HG03571 (cell line): ENCODE measurements around the gene ADAR.
A peak's percentile ranks its signal among the peaks of the same experiment; 100 is the strongest.

ENCODE experiments used
- ATAC-seq: cut with Tn5 transposase; IDR thresholded peaks from one replicate; pipeline ENCODE4 v1.9.1; 2021; ENCODE audit not compliant: unreplicated experiment

ADAR gene

GRCh38 chr1:154559466-154560044, 48.4 kb downstream of the ADAR start:
- ATAC-seq = peak; percentile 46

- ATAC-seq = peak; percentile 78
These were observed 49.1 kb downstream of the ADAR start for GRCh38 chr1:154558720-154559465.

GRCh38 chr1:154557939-154558719, 49.9 kb downstream of the ADAR start, which contains the start of gene UBE2Q1:
TSS of gene UBE2Q1 (minus strand) at chr1:154558662. CDS start at chr1:154558553, 109 bp downstream.
- ATAC-seq = peak; percentile 13

DNA sequence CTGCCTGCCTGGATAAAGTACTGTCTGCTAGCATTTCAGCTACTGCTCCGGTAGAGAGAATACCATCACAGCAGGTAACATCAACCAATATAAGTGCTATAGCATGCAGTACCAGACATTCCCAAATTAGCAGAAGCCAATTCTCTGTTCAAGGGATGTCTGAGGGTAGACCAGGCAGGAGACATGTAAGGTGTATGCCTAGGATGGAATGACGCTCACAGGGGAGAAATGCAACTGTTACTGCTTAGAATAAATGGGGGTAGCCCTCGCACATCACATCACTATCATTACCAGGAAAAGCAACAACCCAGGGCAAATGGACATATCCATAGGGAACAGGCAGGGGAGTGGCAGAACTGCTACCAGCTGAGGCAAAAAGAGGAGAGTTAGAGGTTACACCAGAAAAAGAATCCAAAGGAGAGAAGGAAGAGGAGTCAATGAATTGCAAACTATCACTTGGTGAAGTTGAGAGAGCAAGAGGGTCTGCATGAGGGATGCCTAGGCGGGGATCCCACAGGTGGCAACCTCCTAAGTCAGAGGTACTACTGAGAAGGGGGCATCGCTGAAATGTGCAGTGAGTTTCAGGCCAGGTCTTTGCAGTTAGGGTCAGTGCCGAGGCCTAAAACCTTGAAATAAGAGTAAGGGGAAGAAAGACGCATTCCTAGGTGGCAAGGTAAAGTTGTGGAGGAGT, 50.6 kb downstream of the ADAR start:
- ATAC-seq = no peak

DNA sequence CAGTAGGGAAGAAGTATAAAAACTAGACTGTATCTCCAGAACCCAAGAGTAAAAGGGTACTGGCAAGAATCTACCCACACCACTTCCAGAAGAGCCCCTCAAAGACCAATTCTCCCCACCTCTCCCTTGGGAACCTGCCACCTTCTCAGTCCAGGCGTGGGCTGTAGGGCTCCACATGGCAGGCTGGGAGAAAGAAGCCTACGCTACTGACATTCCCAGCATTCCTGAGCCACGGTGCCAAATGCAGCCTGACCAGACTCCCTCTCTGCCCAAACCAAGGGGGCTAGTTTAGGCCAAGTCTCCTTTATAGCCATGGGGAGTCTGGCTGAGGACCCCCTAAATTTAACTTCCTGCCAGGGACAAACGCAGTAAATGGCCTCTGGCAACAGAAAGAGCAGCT, 51.6 kb downstream of the ADAR start:
- no peak for ATAC-seq

DNA sequence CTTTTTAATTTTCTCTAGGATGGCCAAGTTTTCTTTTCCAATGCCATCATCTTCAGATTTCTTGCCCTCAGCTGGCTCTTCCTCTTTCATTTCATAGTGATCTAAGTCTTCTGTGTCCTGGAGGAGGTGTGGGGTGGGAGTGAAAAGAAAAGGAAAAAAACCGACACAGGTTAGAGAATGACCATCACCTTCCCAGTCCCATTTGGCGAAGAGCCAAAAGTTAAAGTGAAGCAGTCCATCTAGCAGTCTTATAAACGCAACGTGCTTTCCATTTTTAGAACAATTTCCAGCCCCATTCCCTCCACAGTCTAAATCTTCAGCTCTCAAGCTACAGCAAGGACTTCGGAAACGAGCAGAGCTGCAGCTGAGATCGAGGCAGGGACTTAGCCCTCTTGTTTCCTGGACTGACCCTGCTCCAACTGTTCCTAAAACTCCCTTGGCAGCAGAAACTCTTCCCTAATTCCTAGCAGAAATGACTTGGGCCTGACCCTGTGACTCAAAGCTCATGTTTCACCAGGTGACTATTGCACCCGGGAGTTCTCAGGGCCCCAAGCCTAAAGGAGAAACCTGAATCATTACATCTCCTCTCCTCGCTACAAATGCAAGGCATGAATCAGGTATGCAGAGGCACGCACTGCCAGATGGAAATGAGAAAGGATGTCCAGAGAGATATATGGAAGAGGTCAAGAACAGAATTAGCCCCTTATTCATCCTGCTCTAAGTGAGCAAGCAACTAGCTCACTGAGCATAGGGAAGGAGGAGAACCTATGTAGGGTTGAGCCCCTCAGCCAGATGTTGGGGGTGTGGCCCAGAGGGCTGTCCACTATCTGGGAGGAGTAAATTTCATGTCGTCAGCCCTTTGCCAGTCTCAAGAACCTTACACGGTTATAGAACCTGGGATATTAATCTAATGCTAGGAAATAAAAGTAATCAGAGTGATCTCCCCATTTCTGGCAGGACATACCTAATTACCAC, 54.6 kb downstream of the ADAR start:
- ATAC-seq = no peak

- no peak for ATAC-seq
These were observed 56.0 kb downstream of the ADAR start for GRCh38 chr1:154552036-154552435.

- ATAC-seq = no peak
These were observed 56.5 kb downstream of the ADAR start for GRCh38 chr1:154551474-154551873.

DNA sequence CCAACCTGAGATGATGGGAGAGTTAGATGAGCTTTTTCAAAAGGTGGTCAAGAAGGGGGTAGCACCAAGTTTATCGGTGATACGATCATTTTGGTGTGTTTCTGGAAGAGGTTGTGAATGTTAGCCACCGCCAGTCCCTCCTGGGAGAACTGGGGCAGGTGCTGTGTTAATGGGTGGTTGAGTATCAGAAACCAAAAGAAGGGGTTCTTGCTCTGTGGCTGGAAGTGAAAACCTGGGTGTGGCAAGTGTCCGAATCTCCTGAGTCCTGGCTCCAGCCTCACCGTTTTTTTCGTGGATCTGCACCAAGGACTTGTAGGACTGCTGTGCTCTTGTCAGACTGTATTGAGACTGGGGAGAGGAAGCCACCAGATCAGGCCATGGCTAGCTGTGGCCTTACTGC, 57.3 kb downstream of the ADAR start:
- ATAC-seq = no peak

DNA sequence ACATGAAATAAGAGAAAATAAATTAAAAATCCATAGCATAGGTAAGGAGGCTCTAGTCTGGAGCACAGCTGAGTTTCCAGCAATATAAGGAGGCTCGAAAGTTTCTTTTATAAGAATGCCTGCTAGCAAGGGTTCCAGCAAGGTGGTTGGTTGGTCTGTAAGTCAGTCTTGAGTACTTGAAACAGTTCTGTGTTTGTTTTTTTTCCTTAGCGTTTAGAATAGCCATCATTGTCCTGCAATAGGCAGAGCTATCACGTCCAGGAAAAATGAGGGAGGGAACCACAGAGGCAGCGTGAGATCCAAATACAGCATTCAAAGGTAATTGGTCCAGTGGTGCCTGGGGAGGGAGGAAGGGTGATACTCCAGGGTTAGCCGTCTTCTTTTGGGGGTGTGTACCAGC, 57.9 kb downstream of the ADAR start:
- ATAC-seq = no peak

GRCh38 chr1:154549202-154549770, 58.7 kb downstream of the ADAR start:
- ATAC-seq = no peak

- no peak for ATAC-seq
These were observed 60.0 kb downstream of the ADAR start for GRCh38 chr1:154548028-154548427.

GRCh38 chr1:154547105-154547732, 60.8 kb downstream of the ADAR start:
- ATAC-seq = no peak

DNA sequence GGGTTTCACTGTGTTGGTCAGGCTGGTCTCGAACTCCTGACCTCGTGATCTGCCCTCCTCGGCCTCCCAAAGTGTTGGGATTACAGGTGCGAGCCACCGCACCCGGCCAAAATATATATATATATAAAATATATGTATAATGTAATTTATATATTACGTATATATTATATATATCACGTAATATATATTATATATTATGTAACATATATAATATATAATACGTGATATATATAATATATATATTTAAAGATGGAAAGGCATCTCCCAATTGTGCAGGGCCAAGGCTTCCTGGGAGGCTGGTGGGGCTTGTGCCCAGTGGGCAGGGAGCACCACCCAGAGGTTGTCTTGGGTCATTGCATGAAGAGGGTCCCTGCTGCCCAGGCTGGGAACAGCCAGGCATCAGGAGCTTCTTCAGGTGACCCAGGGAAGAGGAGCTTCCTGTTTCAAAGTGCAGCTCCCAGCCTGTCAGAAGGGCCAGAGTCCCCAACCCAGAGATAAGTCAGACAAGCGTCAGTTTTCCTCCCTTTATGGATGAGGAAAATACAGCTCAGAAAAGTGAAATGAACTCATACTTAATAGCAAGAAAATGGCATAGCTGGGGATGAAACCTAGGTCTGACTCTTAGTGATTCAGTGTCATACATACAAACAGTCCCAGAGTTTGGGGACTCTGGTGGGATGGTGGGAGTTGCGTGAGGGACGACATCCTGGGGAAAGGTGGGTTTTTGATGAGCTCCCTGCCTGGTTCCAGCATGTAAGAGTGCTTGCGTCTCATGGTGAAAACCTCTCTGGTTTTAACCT, 61.5 kb downstream of the ADAR start:
- ATAC-seq = no peak

DNA sequence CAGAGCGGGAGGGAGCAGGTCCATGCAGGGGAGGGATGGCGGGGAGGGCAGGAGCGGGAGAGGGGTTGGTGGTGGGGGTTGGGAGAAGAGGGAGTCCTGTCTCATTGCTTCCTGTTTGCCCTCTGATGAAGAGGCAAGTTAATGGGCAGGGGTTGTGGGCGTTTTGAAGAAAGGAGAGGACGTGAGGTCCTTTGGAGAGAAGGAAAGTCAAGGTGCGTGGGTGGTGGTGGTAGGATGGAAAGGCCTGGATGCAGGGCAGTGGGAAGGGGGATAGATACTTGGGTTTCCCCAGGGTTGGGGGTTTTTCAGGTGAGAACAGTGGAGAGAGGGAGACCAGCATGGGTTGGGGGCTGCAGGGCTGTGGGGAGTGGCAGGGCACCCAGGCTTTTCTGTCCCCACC, 66.8 kb downstream of the ADAR start:
- ATAC-seq = no peak

DNA sequence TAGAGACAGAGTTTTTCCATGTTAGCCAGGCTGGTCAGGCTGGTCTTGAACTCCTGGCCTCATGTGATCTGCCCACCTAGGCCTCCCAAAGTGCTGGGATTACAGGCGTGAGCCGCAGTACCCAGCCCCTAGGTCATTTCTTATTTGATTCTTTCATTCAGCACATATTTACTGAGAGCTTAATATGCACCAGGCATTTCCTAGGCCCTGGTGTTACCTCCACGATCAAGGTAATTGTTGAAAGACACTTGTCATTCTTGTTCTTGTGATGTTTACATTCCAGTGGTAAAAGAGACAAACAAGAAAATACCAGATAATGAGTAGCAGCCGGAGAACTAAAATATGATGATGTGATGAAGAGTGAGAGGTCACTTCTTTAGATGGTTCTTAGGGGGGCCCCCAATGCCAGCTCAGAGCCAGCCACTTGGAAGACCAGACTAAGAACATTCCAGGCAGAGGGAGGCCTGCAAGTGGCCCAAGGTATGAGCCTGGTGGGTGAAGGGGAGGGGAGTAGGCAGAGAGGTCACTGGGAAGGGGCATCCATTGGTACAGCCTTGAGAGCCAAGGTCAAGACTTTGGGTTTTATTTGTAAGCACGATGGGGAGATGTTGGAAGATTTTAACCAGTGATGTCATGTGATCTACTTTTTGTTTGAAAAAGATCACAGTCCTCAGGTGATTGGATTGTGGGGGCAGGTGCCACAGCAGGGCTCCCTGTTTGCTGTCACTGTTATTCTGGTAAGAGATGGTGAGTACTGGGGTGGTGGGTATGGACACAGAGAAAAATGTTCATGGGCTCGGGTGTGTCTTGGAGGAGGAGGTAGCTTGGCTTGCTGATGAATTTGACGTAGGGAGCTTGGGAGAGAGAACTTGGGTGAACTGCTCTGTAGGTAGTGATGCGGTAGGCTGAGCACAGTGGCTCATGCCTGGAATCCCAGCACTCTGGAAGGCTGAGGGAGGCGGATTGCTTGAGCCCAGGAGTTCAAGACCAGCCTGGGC, 68.2 kb downstream of the ADAR start:
- no peak for ATAC-seq

DNA sequence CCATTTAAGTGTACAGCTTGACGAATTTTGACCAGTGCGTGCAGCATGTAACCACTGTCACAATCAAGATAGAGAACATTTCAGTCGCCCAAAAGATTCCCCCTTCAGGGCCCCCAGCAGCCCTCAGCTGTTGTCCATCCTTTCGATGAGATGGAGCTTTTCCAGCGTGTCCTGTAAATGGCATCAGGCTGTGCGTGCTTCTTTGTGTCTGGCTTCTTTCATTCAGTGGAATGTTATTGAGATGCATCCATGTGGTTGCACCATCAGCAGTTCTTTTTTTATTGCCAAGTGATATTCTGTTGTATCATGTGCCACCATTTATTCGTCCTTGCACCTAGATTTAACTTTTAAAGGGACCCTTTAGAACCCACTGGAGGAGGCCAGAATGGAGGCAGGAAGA, 71.4 kb downstream of the ADAR start:
- no peak for ATAC-seq
